ENCODE data around the gene ACSL1. TPM values are rescaled to one million over a fixed set of nuclear protein-coding genes. Genes with fewer than 3 reads are reported as not detected.
"Not testable (repeated sequence)": the region's sequence is repeated elsewhere in the genome, so short reads cannot be mapped to it uniquely, and the experiment has no call there.

The ACSL1 gene
- total RNA-seq, 1 donor from 2014 or later: 38.0 TPM

GRCh38 chr4:184793735-184794355 is 31.9 kb downstream of the ACSL1 start:
- intact Hi-C loops (cut with micrococcal nuclease): loop anchor here (2.0 kb wide), 1 partner anchor 31 kb away; the partner anchor contains the start of gene ACSL1

- intact Hi-C loops (cut with micrococcal nuclease): loop anchor here (2.0 kb wide), 1 partner anchor 32 kb away; the partner anchor contains the start of gene ACSL1
Measured at GRCh38 chr4:184792950-184793555, 32.7 kb downstream of the ACSL1 start.

GRCh38 chr4:184792334-184792733 is 33.4 kb downstream of the ACSL1 start:
- intact Hi-C loops (cut with micrococcal nuclease): loop anchor here (2.0 kb wide), 1 partner anchor 32 kb away; the partner anchor contains the start of gene ACSL1

GRCh38 chr4:184790826-184791225 is 34.9 kb downstream of the ACSL1 start:
- intact Hi-C loops (cut with micrococcal nuclease): no loop called here

GRCh38 chr4:184787766-184788503 is 37.8 kb downstream of the ACSL1 start:
- intact Hi-C loops (cut with micrococcal nuclease): no loop called here

GRCh38 chr4:184785813-184786212 is 40.0 kb downstream of the ACSL1 start:
- intact Hi-C loops (cut with micrococcal nuclease): no loop called here

- intact Hi-C loops (cut with micrococcal nuclease): no loop called here
Measured at GRCh38 chr4:184784628-184785257, 41.0 kb downstream of the ACSL1 start.

GRCh38 chr4:184782731-184783373 is 42.9 kb downstream of the ACSL1 start:
- intact Hi-C loops (cut with micrococcal nuclease): no loop called here

- intact Hi-C loops (cut with micrococcal nuclease): not testable (repeated sequence)
Measured at GRCh38 chr4:184779160-184779559, 46.6 kb downstream of the ACSL1 start.

- intact Hi-C loops (cut with micrococcal nuclease): no loop called here
Measured at GRCh38 chr4:184778325-184778724, 47.4 kb downstream of the ACSL1 start.

- intact Hi-C loops (cut with micrococcal nuclease): no loop called here
Measured at GRCh38 chr4:184776821-184777220, 48.9 kb downstream of the ACSL1 start.

- intact Hi-C loops (cut with micrococcal nuclease): no loop called here
Measured at GRCh38 chr4:184775854-184776555, 49.8 kb downstream of the ACSL1 start.

- intact Hi-C loops (cut with micrococcal nuclease): no loop called here
Measured at GRCh38 chr4:184774152-184774551, 51.6 kb downstream of the ACSL1 start.

- intact Hi-C loops (cut with micrococcal nuclease): no loop called here
Measured at GRCh38 chr4:184771416-184771815, 54.4 kb downstream of the ACSL1 start.

- intact Hi-C loops (cut with micrococcal nuclease): no loop called here
Measured at GRCh38 chr4:184769141-184769765, 56.5 kb downstream of the ACSL1 start.

GRCh38 chr4:184768296-184768695 is 57.5 kb downstream of the ACSL1 start:
- intact Hi-C loops (cut with micrococcal nuclease): no loop called here

- intact Hi-C loops (cut with micrococcal nuclease): no loop called here
Measured at GRCh38 chr4:184766446-184766845, 59.3 kb downstream of the ACSL1 start.

GRCh38 chr4:184765473-184766340 is 60.1 kb downstream of the ACSL1 start:
- intact Hi-C loops (cut with micrococcal nuclease): no loop called here

- intact Hi-C loops (cut with micrococcal nuclease): loop anchor here (5.0 kb wide), 1 partner anchor 198 kb away; no protein-coding TSS in a partner anchor
Measured at GRCh38 chr4:184764601-184765000, 61.2 kb downstream of the ACSL1 start.
